Neural cell (in vitro differentiated cells): ENCODE data around the gene ZCCHC3. TPM values are rescaled to one million over a fixed set of nuclear protein-coding genes. Genes with fewer than 3 reads are reported as not detected.
A peak's percentile ranks its signal among the peaks of the same experiment; 100 is the strongest.

Source experiments
- H2AFZ ChIP-seq: fragments of 200-600, 300-800 bp; sonication (generic), shearing (Covaris generic); 2 replicates; pipeline ENCODE4 v1.6.0; 2014; ENCODE audit warnings: low read depth, mild to moderate bottlenecking, antibody characterized with exemption, low read length, moderate library complexity
- H3F3A ChIP-seq: fragments of 200-600 bp; shearing (Covaris generic); 2 replicates; pipeline ENCODE4 v1.6.1; 2016; ENCODE audit warnings: mild to moderate bottlenecking, moderate library complexity, mixed read lengths, antibody characterized with exemption, low read length; ENCODE audit not compliant: insufficient read depth, poor library complexity, severe bottlenecking
- H3K27ac ChIP-seq: fragments of 200-600, 300-800 bp; sonication (generic), shearing (Covaris generic); 2 replicates; pipeline ENCODE4 v1.5.1; 2014; ENCODE audit warnings: mild to moderate bottlenecking, low read length, moderate library complexity
- H3K27me3 ChIP-seq: fragments of 300-800, 200-600 bp; sonication (generic), shearing (Covaris generic); 2 replicates; pipeline ENCODE4 v1.6.0; 2014; ENCODE audit warnings: mild to moderate bottlenecking, low read depth, low read length, moderate library complexity; ENCODE audit not compliant: insufficient read depth
- H3K36me3 ChIP-seq: fragments of 300-800, 200-600 bp; sonication (generic), shearing (Covaris generic); 2 replicates; pipeline ENCODE4 v1.5.1; 2014; ENCODE audit warnings: mild to moderate bottlenecking, antibody characterized with exemption, low read length, moderate library complexity; ENCODE audit not compliant: insufficient read depth
- H3K4me2 ChIP-seq: fragments of 300-800, 200-600 bp; sonication (generic), shearing (Covaris generic); 2 replicates; pipeline ENCODE4 v1.6.0; 2014; ENCODE audit warnings: mild to moderate bottlenecking, low read length
- H3K4me3 ChIP-seq: fragments of 300-800, 200-600 bp; sonication (generic), shearing (Covaris generic); 2 replicates; pipeline ENCODE4 v1.5.1; 2014; ENCODE audit warnings: mild to moderate bottlenecking, low read length, moderate library complexity
- H3K79me2 ChIP-seq: fragments of 200-600 bp; shearing (Covaris generic); replicated peaks from 2 replicates; pipeline ENCODE4 v1.6.0; 2014; ENCODE audit warnings: mild to moderate bottlenecking, low read length, moderate library complexity; ENCODE audit not compliant: insufficient read depth
- H3K9ac ChIP-seq: fragments of 300-800, 200-600 bp; sonication (generic), shearing (Covaris generic); 2 replicates; pipeline ENCODE4 v1.6.1; 2016; ENCODE audit warnings: mild to moderate bottlenecking, low read length, mixed read lengths
- H3K9me2 ChIP-seq: fragments of 200-600 bp; shearing (Covaris generic); 2 replicates; pipeline ENCODE4 v1.6.1; 2016; ENCODE audit warnings: mild to moderate bottlenecking, low read length, mixed read lengths; ENCODE audit not compliant: insufficient read depth
- H3K9me3 ChIP-seq: fragments of 200-600, 300-800 bp; sonication (generic), shearing (Covaris generic); 2 replicates; pipeline ENCODE4 v1.6.1; 2016; ENCODE audit warnings: mild to moderate bottlenecking, mixed run types, low read length, moderate library complexity, mixed read lengths
- H4K20me1 ChIP-seq: fragments of 200-600 bp; shearing (Covaris generic); 2 replicates; pipeline ENCODE4 v1.6.1; 2016; ENCODE audit warnings: mild to moderate bottlenecking, mixed run types; ENCODE audit not compliant: insufficient read depth
- EP300 ChIP-seq: fragments of 450-650 bp; conservative IDR thresholded peaks from 2 replicates; pipeline ENCODE4 v1.6.1; 2014; ENCODE audit warnings: antibody characterized with exemption, mild to moderate bottlenecking, moderate library complexity; ENCODE audit not compliant: poor library complexity, severe bottlenecking
- EZH2 ChIP-seq: fragments of 200-600, 300-800 bp; shearing (Covaris generic), sonication (generic); IDR thresholded peaks from 2 replicates; pipeline ENCODE4 v1.6.1; 2014; ENCODE audit warnings: antibody characterized with exemption, low read length, borderline replicate concordance, mild to moderate bottlenecking; ENCODE audit not compliant: insufficient read depth, poor library complexity, severe bottlenecking
- MXI1 ChIP-seq: fragments of 450-650 bp; conservative IDR thresholded peaks from 2 replicates; pipeline ENCODE4 v1.6.1; 2014; ENCODE audit warnings: antibody characterized with exemption, mild to moderate bottlenecking; ENCODE audit not compliant: poor library complexity, severe bottlenecking
- POLR2AphosphoS5 ChIP-seq: IDR thresholded peaks from 2 replicates; pipeline ENCODE4 v1.6.1; 2012
- RAD21 ChIP-seq: fragments of 450-650 bp; conservative IDR thresholded peaks from 2 replicates; pipeline ENCODE4 v1.6.1; 2014; ENCODE audit warnings: antibody characterized with exemption, mild to moderate bottlenecking, moderate library complexity
- SMC3 ChIP-seq: fragments of 450-650 bp; conservative IDR thresholded peaks from 2 replicates; pipeline ENCODE4 v1.6.1; 2014; ENCODE audit warnings: antibody characterized with exemption, mild to moderate bottlenecking, moderate library complexity; ENCODE audit not compliant: poor library complexity
- TAF1 ChIP-seq: IDR thresholded peaks from 2 replicates; pipeline ENCODE4 v1.6.1; 2012; ENCODE audit warnings: low read depth
- polyA plus RNA-seq: library from polyadenylated mRNA; depleted of rRNA; stranded (reverse); fragments of >200 nt; gene quantifications from 2 replicates; pipeline ENCODE4 v1.2.3, GENCODE V29; 2014
- TF ChIP-seq, protein P1 (sequence below): IDR thresholded peaks from 2 replicates; pipeline ENCODE4 v1.6.1; 2012; ENCODE audit warnings: borderline replicate concordance
- TF ChIP-seq, protein P2 (sequence below): fragments of 450-650 bp; IDR thresholded peaks from 2 replicates; pipeline ENCODE4 v1.5.1; 2014; ENCODE audit warnings: antibody characterized with exemption, mild to moderate bottlenecking, moderate library complexity; ENCODE audit not compliant: poor library complexity, severe bottlenecking

Gene ZCCHC3
- polyA plus RNA-seq, 1 donor from 2014 or later = 15.5 TPM

DNA sequence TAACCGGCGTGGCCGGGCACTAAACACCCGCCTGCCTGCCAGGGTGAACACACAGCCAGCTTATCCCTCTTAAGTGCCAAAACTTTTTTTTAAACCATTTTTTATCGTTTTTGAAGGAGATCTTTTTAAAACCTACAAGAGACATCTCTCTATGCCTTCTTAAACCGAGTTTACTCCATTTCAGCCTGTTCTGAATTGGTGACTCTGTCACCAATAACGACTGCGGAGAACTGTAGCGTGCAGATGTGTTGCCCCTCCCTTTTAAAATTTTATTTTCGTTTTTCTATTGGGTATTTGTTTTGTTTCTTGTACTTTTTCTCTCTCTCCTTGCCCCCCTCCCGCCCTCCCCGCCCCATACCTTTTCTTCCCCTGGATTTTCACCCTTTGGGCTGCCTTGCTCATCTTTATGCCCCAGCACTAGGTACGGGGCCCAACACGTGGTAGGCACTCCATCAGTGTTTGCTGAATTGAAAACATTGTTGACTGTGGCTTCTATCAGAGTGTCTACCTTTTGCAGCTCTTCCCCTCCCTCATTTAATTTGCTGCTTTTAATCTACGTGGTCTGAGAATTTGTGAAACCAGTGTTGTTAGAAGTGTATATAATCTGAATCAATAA is 1.5 kb downstream of the ZCCHC3 start:
- Histone ChIP-seq H3K27me3 (no peaks in the 10 kb centered on the region), H4K20me1 (no peaks in the 10 kb centered on the region), H3K4me3 (peak overlapping the region; percentile 100), H3K79me2 (peaks cover 37% of the 10 kb centered on the region), H3F3A (peaks cover 3% of the 10 kb centered on the region), H3K9ac (peak overlapping the region; percentile 89), H2AFZ (peak overlapping the region; percentile 60), H3K9me2 (no peaks in the 10 kb centered on the region), H3K9me3 (no peaks in the 10 kb centered on the region), H3K4me2 (peak overlapping the region; percentile 98), H3K36me3 (no peaks in the 10 kb centered on the region), H3K27ac (peak overlapping the region; percentile 86)
- TF ChIP-seq, protein P1, sequence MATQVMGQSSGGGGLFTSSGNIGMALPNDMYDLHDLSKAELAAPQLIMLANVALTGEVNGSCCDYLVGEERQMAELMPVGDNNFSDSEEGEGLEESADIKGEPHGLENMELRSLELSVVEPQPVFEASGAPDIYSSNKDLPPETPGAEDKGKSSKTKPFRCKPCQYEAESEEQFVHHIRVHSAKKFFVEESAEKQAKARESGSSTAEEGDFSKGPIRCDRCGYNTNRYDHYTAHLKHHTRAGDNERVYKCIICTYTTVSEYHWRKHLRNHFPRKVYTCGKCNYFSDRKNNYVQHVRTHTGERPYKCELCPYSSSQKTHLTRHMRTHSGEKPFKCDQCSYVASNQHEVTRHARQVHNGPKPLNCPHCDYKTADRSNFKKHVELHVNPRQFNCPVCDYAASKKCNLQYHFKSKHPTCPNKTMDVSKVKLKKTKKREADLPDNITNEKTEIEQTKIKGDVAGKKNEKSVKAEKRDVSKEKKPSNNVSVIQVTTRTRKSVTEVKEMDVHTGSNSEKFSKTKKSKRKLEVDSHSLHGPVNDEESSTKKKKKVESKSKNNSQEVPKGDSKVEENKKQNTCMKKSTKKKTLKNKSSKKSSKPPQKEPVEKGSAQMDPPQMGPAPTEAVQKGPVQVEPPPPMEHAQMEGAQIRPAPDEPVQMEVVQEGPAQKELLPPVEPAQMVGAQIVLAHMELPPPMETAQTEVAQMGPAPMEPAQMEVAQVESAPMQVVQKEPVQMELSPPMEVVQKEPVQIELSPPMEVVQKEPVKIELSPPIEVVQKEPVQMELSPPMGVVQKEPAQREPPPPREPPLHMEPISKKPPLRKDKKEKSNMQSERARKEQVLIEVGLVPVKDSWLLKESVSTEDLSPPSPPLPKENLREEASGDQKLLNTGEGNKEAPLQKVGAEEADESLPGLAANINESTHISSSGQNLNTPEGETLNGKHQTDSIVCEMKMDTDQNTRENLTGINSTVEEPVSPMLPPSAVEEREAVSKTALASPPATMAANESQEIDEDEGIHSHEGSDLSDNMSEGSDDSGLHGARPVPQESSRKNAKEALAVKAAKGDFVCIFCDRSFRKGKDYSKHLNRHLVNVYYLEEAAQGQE = no peak

DNA sequence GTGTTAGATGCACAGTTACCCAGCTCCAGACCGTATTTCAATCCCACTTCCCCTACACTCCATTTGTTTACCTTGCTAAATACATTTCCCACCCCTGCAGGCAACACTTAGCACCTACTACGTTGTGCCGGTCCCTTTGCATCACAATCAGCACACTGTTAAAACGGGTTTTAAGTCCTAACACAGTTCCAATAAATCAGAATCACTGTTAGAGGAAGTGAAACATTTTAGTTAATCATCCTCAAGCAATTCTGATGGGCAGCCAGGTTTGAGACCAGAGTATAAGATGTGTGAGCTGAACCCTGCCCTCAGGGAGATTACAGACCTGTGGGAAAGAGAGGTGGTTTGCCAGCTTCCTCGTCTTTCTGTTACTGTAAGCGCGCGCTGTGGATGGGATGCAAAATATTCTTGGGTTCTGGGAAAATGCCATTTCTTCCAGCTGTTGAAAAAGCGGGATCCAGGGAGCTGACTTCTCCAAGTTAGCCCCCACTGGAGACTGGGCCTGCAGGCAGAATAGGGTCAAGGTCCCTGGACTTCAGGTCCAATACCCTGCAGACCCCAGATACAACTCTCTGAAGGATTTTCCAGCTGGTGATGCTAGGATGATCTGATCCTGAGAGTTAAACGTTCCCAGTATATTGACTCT is 3.1 kb downstream of the ZCCHC3 start:
- Histone ChIP-seq H3K9me3 (no peaks in the 10 kb centered on the region), H3K79me2 (peaks cover 37% of the 10 kb centered on the region), H3K4me2 (peak overlapping the region; percentile 98), H3K9me2 (no peaks in the 10 kb centered on the region), H3K27me3 (no peaks in the 10 kb centered on the region), H3K27ac (no peak overlapping the region), H4K20me1 (no peaks in the 10 kb centered on the region), H2AFZ (no peak overlapping the region), H3K4me3 (peak overlapping the region; percentile 100), H3K36me3 (no peaks in the 10 kb centered on the region), H3K9ac (no peak overlapping the region), H3F3A (peaks cover 3% of the 10 kb centered on the region)
- no peak for TF ChIP-seq TAF1
- TF ChIP-seq, protein P1 = no peak
- no peak for TF ChIP-seq RAD21
- TF ChIP-seq SMC3 = no peak
- TF ChIP-seq, protein P2, sequence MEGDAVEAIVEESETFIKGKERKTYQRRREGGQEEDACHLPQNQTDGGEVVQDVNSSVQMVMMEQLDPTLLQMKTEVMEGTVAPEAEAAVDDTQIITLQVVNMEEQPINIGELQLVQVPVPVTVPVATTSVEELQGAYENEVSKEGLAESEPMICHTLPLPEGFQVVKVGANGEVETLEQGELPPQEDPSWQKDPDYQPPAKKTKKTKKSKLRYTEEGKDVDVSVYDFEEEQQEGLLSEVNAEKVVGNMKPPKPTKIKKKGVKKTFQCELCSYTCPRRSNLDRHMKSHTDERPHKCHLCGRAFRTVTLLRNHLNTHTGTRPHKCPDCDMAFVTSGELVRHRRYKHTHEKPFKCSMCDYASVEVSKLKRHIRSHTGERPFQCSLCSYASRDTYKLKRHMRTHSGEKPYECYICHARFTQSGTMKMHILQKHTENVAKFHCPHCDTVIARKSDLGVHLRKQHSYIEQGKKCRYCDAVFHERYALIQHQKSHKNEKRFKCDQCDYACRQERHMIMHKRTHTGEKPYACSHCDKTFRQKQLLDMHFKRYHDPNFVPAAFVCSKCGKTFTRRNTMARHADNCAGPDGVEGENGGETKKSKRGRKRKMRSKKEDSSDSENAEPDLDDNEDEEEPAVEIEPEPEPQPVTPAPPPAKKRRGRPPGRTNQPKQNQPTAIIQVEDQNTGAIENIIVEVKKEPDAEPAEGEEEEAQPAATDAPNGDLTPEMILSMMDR = no peak
- TF ChIP-seq MXI1 = no peak
- no peak for TF ChIP-seq EP300
- no peak for TF ChIP-seq POLR2AphosphoS5
- TF ChIP-seq EZH2 = no peak
